ENCODE results near the gene SLC27A5. TPM values are rescaled to one million over a fixed set of nuclear protein-coding genes. Genes with fewer than 3 reads are reported as not detected.

Gene SLC27A5
- total and polyA plus RNA-seq, 2 of the 13 experiments (the other 11 are each of a cell fraction or from before 2014, with no cell fraction given): 30.3 to 40.2 TPM

GRCh38 chr19:58499021-58499927 lies 12.5 kb downstream of the SLC27A5 start (continued):
- TF ChIP-seq HINFP (CRISPR knock-in tag; IDR thresholded peaks at IDR 0.05; ENCODE audit: low read depth): peak; percentile 88
- no peak for TF ChIP-seq ZNF597 (CRISPR knock-in tag; IDR thresholded peaks at IDR 0.05)
- peak; percentile 85 for TF ChIP-seq HCFC1 (IDR thresholded peaks at IDR 0.05; ENCODE audit: low read depth, low read length)
- TF ChIP-seq POLR2AphosphoS5 (IDR thresholded peaks at IDR 0.05; ENCODE audit: low read depth, low read length): peak; percentile 56
- no peak for TF ChIP-seq PAWR (CRISPR knock-in tag; IDR thresholded peaks at IDR 0.05; ENCODE audit: borderline replicate concordance)
- no peak for TF ChIP-seq ZNF256 (CRISPR knock-in tag; conservative IDR thresholded peaks at IDR 0.05)
- peak; percentile 65 for TF ChIP-seq BCL3 (CRISPR knock-in tag; IDR thresholded peaks at IDR 0.05)
- peak; percentile 96 for TF ChIP-seq HDAC1 (CRISPR knock-in tag; IDR thresholded peaks at IDR 0.05)
- no peak for TF ChIP-seq U2AF1 (optimal IDR thresholded peaks at IDR 0.05; ENCODE audit: low read depth, low read length)
- no peak for TF ChIP-seq ZFP62 (CRISPR knock-in tag; IDR thresholded peaks at IDR 0.05)
- TF ChIP-seq PCBP1 (IDR thresholded peaks at IDR 0.05; ENCODE audit: borderline replicate concordance, low read depth, low read length): no peak
- no peak for TF ChIP-seq SUZ12 (IDR thresholded peaks at IDR 0.05; ENCODE audit: low read depth, low read length)
- TF ChIP-seq, protein P1, sequence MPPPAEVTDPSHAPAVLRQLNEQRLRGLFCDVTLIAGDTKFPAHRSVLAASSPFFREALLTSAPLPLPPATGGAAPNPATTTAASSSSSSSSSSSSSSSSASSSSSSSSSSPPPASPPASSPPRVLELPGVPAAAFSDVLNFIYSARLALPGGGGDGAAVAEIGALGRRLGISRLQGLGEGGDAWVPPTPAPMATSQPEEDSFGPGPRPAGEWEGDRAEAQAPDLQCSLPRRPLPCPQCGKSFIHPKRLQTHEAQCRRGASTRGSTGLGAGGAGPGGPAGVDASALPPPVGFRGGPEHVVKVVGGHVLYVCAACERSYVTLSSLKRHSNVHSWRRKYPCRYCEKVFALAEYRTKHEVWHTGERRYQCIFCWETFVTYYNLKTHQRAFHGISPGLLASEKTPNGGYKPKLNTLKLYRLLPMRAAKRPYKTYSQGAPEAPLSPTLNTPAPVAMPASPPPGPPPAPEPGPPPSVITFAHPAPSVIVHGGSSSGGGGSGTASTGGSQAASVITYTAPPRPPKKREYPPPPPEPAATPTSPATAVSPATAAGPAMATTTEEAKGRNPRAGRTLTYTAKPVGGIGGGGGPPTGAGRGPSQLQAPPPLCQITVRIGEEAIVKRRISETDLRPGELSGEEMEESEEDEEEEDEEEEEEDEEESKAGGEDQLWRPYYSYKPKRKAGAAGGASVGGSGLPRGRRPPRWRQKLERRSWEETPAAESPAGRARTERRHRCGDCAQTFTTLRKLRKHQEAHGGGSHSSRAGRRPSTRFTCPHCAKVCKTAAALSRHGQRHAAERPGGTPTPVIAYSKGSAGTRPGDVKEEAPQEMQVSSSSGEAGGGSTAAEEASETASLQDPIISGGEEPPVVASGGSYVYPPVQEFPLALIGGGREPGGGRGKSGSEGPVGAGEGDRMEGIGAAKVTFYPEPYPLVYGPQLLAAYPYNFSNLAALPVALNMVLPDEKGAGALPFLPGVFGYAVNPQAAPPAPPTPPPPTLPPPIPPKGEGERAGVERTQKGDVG (CRISPR knock-in tag; IDR thresholded peaks at IDR 0.05; ENCODE audit: borderline replicate concordance): no peak
- TF ChIP-seq KAT2B (IDR thresholded peaks at IDR 0.05; ENCODE audit: borderline replicate concordance, low read depth, low read length): no peak
- 0 out of 2 replicates have a peak, but pooled peaks have one; percentile 32 for TF ChIP-seq HMG20B (CRISPR knock-in tag; conservative IDR thresholded peaks at IDR 0.05)
- TF ChIP-seq, protein P2, sequence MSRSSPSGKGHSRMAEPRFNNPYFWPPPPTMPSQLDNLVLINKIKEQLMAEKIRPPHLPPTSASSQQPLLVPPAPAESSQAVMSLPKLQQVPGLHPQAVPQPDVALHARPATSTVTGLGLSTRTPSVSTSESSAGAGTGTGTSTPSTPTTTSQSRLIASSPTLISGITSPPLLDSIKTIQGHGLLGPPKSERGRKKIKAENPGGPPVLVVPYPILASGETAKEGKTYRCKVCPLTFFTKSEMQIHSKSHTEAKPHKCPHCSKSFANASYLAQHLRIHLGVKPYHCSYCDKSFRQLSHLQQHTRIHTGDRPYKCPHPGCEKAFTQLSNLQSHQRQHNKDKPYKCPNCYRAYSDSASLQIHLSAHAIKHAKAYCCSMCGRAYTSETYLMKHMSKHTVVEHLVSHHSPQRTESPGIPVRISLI (CRISPR knock-in tag; IDR thresholded peaks at IDR 0.05; ENCODE audit: borderline replicate concordance): peak; percentile 50; the same call in 1 of the 2 replicates
- peak; percentile 89; the same call in 1 of the 2 replicates for TF ChIP-seq ZFP82 (CRISPR knock-in tag; IDR thresholded peaks at IDR 0.05; ENCODE audit: borderline replicate concordance)
- peak; percentile 93 for TF ChIP-seq ZBTB2 (CRISPR knock-in tag; IDR thresholded peaks at IDR 0.05; ENCODE audit: low read depth)

All from HepG2 (cell line).